Bronchial epithelial cell (primary cell): ENCODE measurements around the gene TRMT44. TPM values are rescaled to one million over a fixed set of nuclear protein-coding genes. Genes with fewer than 3 reads are reported as not detected.
"Not testable (repeated sequence)": the region's sequence is repeated elsewhere in the genome, so short reads cannot be mapped to it uniquely, and the experiment has no call there.

Experiments used
- DNase-seq: peaks from one replicate; pipeline ENCODE4 v3.0.0-alpha.2; 2010; ENCODE audit warnings: low read depth
- FAIRE-seq: peaks from 2 replicates; lab custom pipeline; 2011; peaks lifted over from hg19 to GRCh38; lab: Jason Lieb, UNC
- H3K27me3 ChIP-seq: 2 replicates; pipeline ENCODE4 v1.5.1; 2011; ENCODE audit warnings: low read length; ENCODE audit not compliant: control insufficient read depth, insufficient read depth
- H3K36me3 ChIP-seq: 2 replicates; pipeline ENCODE4 v1.5.1; 2011; ENCODE audit warnings: low read length; ENCODE audit not compliant: control insufficient read depth, insufficient read depth
- H3K4me3 ChIP-seq: 2 replicates; pipeline ENCODE4 v1.5.1; 2011; ENCODE audit warnings: mild to moderate bottlenecking, low read depth, low read length, control low read depth
- CTCF ChIP-seq: IDR thresholded peaks from 2 replicates; pipeline ENCODE4 v1.5.1; 2011; ENCODE audit warnings: mild to moderate bottlenecking, moderate library complexity, low read length, control low read depth, inconsistent platforms; ENCODE audit not compliant: insufficient read depth, severe bottlenecking
- total RNA-seq: library from RNA; depleted of rRNA; stranded (reverse); fragments of >200 nt; gene quantifications from 2 replicates; pipeline ENCODE4 v1.2.1, GENCODE V29; 2014

Gene TRMT44
- total RNA-seq, 1 donor from 2014 or later: 10.0 TPM

GRCh38 chr4:8512510-8512909 is 71.9 kb downstream of the TRMT44 start:
- no peak for FAIRE-seq
- no peaks in the 10 kb centered on the region for H3K36me3 ChIP-seq
- no peak overlapping the region for H3K4me3 ChIP-seq
- no peak for DNase-seq
- TF ChIP-seq CTCF: no peak
- H3K27me3 ChIP-seq: no peaks in the 10 kb centered on the region

- not testable (repeated sequence) for H3K4me3 ChIP-seq, H3K27me3 ChIP-seq, DNase-seq, H3K36me3 ChIP-seq, FAIRE-seq
Observed at GRCh38 chr4:8513080-8513479, 72.5 kb downstream of the TRMT44 start.

GRCh38 chr4:8513931-8514330 is 73.4 kb downstream of the TRMT44 start:
- peak; percentile 50 for FAIRE-seq
- H3K4me3 ChIP-seq: no peak overlapping the region
- no peaks in the 10 kb centered on the region for H3K36me3 ChIP-seq
- H3K27me3 ChIP-seq: no peaks in the 10 kb centered on the region
- no peak for TF ChIP-seq CTCF
- DNase-seq: no peak

GRCh38 chr4:8514391-8514790 is 73.8 kb downstream of the TRMT44 start:
- no peak overlapping the region for H3K4me3 ChIP-seq
- FAIRE-seq (no peak), DNase-seq (no peak)
- no peak for TF ChIP-seq CTCF
- H3K27me3 ChIP-seq: no peaks in the 10 kb centered on the region
- no peaks in the 10 kb centered on the region for H3K36me3 ChIP-seq

- no peaks in the 10 kb centered on the region for H3K27me3 ChIP-seq
- FAIRE-seq (no peak), DNase-seq (no peak)
- no peak for TF ChIP-seq CTCF
- no peaks in the 10 kb centered on the region for H3K36me3 ChIP-seq
- H3K4me3 ChIP-seq: no peak overlapping the region
Observed at GRCh38 chr4:8515316-8516060, 74.9 kb downstream of the TRMT44 start.

GRCh38 chr4:8516061-8516573 is 75.5 kb downstream of the TRMT44 start:
- FAIRE-seq: no peak

More at GRCh38 chr4:8516061-8516573, 75.5 kb downstream of the TRMT44 start:
- H3K4me3 ChIP-seq: no peak overlapping the region
- no peak for DNase-seq
- no peaks in the 10 kb centered on the region for H3K36me3 ChIP-seq
- H3K27me3 ChIP-seq: no peaks in the 10 kb centered on the region
- TF ChIP-seq CTCF: no peak
